22Rv1 (cell line): ENCODE measurements around the gene ADH4.

Source experiments
- CTCF ChIP-seq: fragments of 450-650 bp; IDR thresholded peaks from 2 replicates; pipeline ENCODE4 v1.5.1; 2017; ENCODE audit warnings: mild to moderate bottlenecking
- ZFX ChIP-seq: fragments of 450-650 bp; IDR thresholded peaks from 2 replicates; pipeline ENCODE4 v1.6.1; 2017; ENCODE audit warnings: antibody characterized with exemption, borderline replicate concordance

- TF ChIP-seq ZFX (no peak), CTCF (no peak)
These were observed 53.4 kb downstream of the ADH4 start for GRCh38 chr4:99090481-99091215.
